Hematopoietic multipotent progenitor cell (in vitro differentiated cells): ENCODE results near the gene ARHGAP22. TPM values are rescaled to one million over a fixed set of nuclear protein-coding genes. Genes with fewer than 3 reads are reported as not detected.
A peak's percentile ranks its signal among the peaks of the same experiment; 100 is the strongest.

Experiments used
- DNase-seq, 3 donors: peaks; one replicate each; pipeline ENCODE4 v3.0.0-alpha.2; 2011 to 2015; ENCODE audit warnings: low read depth in 2 of 3, low spot score in 2 of 3
- total RNA-seq: library from RNA; depleted of rRNA; stranded (reverse); fragments of >200 nt; gene quantifications from one replicate; pipeline ENCODE4 v1.2.3, GENCODE V29; 2012

Gene ARHGAP22
- total RNA-seq, 1 donor: 67.3 TPM

DNA sequence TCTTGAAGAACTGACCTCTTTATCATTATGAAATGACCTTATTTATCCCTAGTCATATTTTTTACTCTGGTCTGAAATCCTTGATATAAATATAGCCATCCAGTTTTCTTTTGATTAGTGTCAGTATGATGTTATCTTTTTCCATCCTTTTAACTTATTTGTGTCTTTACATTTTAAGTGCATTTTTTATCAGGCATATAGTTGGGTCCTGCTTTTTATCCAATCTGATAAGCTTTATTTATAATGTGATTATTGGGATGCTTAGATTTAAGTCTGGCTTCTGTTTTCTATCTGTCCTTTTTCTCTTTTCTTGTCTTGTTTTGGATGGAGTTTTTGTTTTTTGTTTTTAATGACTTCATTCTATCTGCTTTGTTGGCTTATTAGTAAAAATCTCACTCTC is 119.2 kb downstream of the ARHGAP22 start:
- no peak for DNase-seq

DNA sequence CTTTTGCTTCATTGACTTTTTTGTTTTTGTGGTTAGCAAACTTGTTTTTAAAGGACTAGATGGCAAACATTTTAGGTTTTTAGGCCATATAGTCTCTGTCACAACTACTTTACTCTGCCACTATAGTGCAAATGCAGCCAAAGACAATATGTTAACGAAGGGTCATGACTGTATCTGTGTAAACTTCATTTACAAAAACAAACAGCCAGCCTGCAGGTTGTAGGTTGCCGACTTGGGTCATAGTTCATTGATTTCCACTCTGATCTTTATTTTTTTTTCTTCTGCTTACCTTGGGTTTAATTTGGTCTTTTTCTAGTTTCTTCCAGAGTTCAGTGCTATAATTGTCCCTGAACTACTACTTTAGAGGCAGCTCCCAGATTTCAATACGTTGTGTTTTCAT is 120.0 kb downstream of the ARHGAP22 start:
- DNase-seq: no peak

DNA sequence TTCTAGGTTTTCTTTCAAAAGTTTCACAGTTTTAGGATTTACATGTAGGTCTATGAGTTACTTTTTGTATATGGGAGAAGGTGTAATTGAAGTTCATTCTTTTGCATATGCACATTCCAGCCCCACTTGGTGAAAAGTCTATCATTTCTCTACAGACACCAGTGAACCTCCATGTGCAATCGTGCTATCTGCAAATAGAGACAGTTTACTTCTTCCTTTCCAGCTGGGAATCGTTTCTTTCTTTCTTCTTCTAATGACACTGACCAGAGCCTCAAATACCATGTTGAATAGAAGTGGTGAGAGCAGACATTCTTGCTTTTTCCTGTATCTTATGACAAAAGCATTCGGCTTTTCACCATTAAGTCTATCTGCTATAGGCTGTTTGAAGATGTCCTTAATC is 122.7 kb downstream of the ARHGAP22 start:
- DNase-seq: no peak

DNA sequence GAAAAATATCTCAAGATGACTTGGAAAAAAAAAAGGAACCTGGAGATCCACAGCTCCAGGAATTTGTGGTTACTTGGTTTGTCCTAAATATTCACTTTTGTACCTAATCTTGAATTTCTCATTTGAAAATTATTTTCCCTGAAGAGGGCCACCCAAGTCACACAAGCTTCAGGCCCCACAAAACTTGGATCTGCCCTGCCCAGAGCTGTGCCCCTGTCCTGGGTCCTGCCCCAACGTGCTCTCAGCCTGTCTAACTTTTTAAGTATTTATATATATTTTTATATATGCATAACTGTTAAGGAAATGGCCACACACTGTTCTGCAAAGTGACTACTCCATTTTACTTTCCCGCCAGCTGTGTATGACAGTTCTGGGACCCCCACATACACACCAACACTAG is 123.5 kb downstream of the ARHGAP22 start:
- no peak for DNase-seq

DNA sequence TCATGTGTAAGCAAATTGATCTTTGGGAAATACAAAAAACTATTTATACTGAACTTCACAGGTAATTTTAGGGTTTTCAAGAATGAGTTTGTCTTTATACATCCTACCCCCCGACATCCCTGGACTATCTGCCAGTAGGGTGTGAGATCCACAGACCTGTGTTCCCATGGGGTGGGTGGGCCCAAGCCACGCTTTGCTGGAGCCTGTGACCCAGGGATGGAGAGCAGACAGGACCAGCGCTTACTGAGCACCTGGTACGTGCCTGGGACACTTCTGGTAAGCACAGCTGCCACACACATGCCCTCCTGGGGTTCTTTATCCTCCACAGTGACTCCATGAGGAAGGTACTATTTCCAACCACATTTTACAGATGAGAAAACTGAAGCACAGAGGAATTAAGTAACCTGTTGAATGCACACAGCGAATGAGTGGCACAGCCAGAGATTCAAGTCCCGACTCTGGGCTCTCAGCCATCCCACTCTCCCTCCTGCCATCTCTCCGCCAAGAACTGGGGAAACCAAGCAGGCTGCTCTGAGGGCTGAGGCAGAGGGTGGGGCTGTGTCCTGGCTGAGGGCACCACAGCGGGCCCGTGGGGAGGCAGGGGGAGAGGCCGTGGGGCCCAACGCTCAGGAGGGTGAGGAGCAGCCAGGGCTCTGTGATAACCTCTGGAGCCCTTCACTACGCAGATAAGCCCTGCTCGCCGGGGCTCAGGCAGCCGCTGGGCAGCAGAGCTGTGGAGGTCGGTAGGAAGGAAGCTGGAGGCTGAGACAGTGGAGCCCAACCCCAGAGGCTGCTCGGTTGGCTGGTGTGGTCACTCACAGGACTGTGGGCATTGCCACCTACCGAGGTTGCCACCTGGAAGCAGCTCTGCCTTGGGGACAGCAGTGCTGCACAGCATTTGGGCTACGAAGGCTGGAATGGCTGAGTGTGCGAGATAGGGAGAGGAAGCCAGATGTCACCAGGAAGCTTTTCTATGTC is 124.2 kb downstream of the ARHGAP22 start:
- DNase-seq: no peak

DNA sequence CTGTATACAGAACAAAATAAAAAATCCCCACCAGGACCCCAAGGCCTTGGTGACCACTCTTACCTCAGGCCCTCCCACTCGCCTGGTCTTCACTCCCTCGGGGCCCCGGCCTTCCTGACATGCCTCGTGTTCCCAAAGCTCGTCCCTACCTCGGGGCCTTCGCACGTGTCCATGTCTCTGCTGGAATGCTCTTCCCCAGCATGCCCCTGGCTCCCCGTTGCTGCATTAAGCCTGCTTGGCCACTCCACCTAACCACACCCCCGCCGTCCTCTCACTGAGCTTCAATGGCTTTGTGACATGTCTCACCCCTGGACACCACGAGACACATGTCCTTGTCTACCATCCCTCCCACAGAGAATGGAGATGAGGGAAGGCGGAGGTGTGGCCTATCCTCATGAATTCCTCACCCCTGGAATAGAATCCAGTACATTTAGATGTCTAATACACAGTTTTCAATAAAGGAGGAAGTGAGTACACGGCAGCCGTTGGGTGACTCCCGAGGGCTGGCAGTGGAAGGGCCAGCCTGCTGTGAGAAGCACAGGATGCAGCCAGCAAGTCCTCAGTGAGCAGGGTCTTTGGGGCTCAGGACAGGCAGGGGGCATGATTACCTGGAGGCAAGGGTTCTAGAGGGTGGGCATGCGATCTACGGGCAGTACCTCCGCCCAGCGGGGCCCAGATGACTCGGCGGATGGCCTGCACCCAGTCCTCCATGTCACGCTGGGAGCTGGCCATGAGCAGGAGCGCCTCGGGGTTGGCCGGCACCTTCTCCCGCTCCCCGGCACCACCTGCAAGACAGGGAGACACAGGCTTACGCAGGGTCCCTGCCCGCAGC is 125.7 kb downstream of the ARHGAP22 start:
- DNase-seq: no peak

DNA sequence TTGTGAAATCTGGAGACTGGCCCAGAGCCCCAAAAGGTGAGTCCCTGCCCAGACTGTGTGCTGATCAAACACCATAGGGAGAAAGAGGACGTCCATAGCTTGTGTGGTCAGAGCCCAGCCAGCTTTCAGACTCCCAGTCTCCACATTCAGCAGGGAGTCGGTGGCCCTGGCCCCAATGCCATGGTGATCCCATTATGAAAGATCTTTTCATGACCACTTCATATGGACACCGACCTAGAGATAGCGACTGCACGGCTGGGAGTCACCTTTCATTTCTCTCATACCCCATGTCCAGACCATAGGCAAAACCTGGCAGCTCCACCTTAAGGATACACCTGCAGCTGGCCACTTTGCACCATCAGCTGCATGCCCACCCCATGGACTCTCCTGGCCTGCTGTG is 126.4 kb downstream of the ARHGAP22 start:
- DNase-seq: no peak

DNA sequence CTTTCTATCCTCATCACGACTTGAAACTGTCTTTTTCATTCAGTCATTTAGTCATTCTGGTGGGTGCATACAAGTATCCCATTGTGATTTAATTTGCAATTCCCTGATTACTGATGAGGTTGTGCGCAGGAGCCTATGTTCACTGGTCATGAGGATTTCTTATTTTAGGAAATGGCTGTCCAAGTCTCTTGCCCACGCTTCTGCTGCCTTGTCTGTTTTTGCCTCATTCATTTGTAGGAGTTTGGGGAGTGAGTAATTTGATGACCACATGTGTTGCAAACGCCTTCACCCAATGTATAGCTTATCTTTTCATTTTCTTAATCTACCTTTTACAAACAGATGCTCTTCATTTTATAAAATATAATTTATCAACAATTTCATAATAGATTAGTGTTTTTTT is 127.3 kb downstream of the ARHGAP22 start:
- DNase-seq: no peak

DNA sequence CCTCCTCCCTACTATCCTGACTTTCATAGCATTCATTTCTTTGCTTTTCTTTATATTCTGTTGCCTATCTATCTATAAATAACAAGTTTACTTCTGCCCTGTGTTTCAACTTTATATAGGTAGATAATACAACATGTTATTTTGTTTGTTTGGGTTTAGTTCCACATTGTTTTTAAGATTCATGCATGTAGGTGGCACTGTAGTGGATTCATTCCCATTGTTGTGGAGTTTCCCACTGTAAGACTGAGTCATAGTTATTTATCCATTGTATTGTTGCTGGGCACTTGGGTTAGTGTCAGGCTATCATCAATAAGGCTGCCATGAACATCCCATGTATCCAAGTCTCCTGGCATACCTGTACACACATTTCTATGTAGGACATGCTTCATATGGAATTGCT is 127.7 kb downstream of the ARHGAP22 start:
- DNase-seq: no peak

DNA sequence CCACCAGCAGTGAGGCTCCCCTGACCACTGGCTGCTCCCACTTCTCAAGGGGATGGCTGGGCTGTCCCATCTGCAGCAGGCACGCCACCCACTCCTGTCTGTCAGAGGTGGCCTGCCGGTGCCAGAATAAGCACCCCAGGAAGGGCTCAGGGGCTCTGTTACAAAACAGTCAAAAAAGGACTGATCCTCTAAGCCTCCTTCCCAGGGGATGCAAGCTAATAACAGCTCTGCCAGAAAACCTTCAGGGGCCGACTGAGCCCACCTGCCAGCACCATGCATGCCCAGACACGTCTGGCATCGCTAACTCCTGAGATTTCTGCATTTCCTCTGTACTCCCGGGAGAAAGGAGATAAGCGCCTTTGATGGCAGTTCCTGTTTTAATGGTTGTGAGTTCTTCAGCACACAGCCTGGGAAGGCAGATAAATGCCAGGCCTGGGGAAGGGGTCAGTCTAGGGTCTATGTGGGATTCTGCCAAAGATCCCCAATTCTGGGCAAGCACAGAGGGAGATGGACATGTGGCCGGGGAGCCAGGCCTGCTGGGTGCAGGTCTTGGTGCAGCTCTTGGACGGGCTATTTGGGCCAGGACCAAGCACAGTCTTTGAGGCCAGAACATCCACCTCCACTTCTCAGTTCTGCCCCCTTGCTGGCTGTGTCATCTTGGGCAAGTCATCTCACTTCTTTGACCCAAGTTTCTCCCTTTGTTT is 128.4 kb downstream of the ARHGAP22 start:
- DNase-seq: no peak

DNA sequence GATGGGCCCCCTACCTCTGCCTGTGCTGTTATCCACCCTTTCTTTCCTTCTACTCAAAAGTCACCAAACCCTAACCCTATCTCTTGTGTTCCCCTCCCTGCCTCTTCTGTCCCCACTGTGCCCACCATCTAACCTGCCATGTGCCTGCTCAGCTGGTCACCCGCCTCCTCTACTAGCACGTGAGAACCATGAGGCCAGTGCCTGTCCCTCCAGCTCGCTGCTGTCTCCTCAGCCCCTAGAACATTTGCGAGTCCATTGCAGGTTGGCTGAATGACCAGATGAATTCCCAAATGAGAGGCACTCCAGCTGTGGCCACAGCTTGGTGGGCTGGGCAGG is 129.0 kb downstream of the ARHGAP22 start:
- no peak for DNase-seq

DNA sequence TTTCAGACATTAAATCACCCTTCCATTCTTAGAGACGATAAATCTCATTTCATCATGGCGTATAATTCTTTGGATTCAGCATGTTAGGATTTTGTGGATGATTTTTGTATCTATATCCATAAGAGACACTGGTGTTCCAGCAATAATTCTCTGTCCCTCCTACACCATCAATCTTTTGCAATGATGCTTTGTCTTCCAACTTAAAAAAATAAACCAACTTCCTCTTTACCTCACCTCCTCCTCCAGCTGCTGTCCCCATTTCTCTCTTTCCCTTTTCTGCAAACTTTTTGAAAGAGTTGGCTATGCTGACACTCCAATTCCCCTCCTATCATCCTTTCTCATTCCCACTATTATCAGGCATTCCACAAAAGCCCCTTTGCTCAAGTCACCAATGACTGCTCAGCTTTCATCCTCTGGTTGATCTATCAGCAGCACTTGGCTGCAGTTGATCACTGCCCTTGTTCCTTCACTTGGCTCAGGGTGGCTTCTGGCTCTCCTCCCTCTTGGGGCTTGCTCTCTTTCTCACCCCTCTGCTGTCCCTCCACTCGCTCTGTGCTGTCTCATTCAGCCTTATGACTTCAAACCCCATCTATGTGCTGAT is 130.0 kb downstream of the ARHGAP22 start:
- no peak for DNase-seq

DNA sequence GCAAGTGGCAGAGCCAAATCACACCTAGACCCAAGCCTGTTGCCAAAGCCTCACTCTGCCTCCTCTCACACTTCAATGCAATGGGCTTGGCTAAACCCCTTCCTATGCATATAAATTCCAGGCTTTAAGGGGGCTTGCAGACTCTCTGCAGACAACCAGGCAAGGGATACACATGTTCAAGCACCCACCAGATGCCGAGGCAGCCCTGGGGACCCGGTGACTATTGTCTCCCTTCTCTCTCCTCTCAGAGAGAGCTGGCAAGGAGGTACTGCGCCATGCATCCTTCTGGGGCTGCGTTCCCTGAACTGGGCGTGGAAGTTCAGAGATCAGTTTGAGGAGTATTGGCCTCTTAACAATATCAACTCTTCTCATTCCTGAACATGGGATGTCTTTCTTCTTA is 131.2 kb downstream of the ARHGAP22 start:
- no peak for DNase-seq

DNA sequence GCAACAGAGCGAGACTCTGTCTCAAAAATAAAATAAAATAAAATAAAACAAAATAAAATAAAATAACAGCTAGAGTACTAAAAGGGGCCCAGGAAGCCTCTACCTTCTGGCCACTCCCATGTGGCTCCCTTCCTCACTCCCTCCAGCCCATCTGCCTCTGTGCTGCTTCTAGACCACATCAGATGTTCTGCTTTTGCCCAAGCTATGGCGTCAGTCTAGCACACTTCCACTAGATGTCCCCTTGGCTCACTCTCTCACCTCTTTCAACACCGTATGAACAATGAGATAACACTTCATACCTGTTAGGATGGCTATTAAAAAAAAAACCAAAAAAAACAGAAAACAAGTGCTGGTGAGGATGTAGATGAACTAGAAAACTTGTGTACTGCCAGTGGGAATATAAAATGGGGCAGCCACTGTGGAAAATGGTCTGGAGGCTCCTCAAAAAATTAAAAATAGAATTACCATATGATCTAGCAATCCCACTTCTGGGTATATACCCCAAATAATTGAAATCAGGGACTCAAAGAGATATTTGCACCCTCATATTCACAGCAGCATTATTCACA is 132.3 kb downstream of the ARHGAP22 start:
- DNase-seq: peak in 1 of 3 donors; percentile 63

DNA sequence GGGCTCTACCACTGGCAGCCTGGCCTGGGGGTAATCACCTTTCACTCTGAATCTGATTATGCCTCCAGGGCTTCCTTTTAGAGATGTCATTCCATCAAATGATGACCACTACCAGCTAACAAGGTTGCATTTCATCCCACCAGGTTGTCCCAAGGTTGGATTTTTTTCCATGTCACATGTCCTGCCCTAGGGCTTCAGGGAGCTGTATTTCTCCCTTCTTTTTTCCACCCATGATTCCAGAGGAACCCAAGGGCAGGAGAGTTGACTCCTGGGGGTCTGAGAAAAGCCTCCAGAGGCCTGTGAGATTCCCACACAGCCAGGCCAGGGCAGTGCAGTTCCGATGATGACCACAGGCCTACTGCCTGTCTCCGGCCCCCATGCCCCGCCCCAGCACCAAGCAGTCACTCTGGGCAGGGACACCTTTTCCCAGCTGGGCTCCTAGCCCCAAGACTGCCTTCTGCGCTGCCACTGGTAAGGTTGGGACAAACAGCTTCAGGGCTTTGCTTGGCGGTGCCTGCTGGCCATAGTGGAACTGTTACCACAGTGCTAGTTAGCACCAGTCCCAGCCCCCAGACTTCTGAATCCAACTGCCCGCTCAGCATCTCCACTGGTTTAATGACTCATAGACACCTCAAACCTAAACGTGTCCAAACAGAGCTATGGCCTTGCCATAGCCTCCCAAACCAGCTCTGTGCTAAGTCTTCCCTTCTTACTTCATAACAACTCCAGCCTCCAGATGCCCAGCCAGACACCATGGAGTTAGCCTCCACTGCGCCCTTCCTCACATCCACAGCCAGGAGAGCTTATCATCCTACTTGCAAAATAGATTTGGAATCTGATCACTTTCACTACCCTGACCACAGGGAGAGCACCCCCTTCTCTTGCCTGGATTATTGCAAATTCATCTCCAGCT is 133.7 kb downstream of the ARHGAP22 start:
- DNase-seq: no peak

DNA sequence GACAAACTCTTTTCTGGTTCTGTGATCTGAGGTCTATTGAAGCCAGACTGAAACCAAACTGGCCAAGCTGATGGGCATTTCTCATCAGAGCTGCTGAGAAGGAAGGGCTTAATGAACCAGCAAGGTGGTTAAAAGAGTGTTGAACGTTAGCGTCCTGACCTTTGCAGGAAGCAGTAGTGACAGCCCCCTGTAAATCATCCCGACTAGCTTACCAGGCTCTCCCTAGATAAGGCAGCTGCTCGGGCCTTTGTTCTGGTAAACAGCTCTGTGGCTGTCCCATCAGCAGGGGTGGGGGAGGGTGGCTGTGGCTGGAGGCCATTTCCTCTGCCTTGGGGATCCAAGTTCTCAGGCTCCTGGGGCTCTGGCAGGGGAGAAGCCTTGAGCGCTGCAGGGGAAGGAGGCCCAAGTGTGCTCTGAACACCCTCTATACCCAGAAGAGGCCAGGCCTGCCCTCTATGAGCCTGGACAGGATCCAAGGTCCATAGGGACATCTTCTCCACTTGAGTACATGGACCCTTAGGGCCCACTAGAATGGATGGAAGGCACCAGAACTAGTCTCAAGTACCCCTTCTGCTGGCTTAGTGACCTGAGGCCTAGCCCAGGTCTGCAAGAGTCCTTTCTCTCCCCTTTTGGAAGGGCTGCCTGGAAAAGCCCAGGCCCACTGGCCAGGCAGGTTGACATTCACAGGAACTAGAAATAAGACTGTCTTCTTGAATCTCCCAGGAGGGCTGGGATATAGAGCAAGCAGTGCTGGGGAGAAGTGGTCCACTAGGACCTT is 134.6 kb downstream of the ARHGAP22 start:
- DNase-seq: peak in 2 of 3 donors; percentile 89 to 98

DNA sequence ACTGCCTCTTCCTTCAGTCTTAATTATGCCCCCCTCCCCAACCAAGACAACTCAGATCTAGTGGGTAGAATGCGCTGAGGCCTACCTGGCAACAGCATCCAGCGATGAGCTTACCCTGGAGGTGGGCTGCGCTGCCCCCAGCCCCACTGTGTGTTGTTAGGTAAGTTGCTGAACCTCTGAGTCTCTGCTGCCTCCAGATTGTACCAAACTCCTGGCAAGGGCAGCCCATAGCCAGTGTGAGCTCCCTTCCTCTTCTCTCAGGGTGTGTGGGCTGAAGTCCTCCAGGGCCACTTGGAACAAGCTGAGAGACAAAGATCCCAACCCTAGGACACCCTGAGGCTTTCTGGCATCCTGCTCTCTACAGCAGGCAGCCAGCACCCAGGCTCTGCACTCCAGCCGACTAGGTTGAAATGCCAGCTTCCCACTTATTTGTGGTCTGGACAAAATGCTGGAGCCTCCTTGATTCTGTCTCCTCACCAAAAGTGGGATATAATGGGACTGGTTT is 135.3 kb downstream of the ARHGAP22 start:
- DNase-seq: no peak

DNA sequence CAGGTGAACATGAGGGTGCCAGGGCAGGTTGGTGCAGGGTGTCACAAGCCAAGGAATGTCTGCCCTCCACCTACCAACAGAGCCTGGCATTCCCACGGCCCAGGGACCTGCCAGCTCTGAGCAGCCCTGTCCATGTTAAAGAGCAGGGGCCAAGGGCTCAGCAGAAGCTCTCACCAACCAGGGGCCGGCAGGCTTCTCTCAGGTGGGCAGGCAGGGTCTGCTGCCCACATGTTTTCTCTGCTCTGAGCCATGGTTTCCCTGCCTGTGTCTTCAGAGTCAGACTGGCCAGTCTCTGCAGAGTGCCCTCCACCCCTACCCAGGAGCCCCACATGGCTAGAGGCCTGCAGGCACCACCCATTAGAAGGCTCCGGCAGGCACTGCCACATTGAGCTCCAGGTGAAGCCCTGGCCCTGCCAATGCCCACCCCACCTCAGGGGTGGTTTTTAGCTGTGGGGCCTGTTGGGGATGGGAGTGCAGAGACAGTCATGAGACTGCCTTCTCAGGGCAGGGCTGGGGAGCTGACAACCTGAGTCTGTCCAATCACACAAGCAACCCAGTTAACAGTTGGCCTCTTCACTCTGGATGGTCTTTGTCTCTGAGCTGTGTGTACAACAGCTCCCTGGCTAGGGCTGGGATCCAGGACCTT is 135.9 kb downstream of the ARHGAP22 start:
- no peak for DNase-seq
